A549 (cell line): ENCODE data around the gene TSPO. TPM values are rescaled to one million over a fixed set of nuclear protein-coding genes. Genes with fewer than 3 reads are reported as not detected.

ENCODE experiments used
- ATAC-seq, 2 experiments: fragments of 200-7000 bp in 1 of 2; fragments of >200 bp in 1 of 2; cut with Nextera tagmentation in 1 of 2; cut with Tn5 transposase in 1 of 2; 3 replicates each; pipeline versions ENCODE4 v1.8.0 to v1.9.1; 2018 to 2020; ENCODE audit warnings: mild to moderate bottlenecking in 1 of 2, moderate library complexity in 1 of 2
- CTCF ChIA-PET: fragments of 300-600 bp; sonication (Branson Sonifier 250); formaldehyde crosslinking; extraction: SDS; loops from one replicate; lab custom pipeline; 2021; ENCODE audit warnings: antibody characterized with exemption, inconsistent platforms; lab: Yijun Ruan, JAX
- POLR2A ChIA-PET: fragments of 350-600 bp; formaldehyde crosslinking; extraction: SDS; loops from one replicate; lab custom pipeline; 2021; ENCODE audit warnings: antibody characterized with exemption, inconsistent platforms; lab: Yijun Ruan, JAX
- DNase-seq, 2 experiments: peaks; one replicate each; pipeline versions ENCODE4 v3.0.0 to v3.0.0-alpha.2; 2011 to 2016; ENCODE audit warnings: low read depth in 1 of 2, low spot score in 1 of 2
- FAIRE-seq: peaks from 2 replicates; lab custom pipeline; 2011; peaks lifted over from hg19 to GRCh38; lab: Jason Lieb, UNC
- H3K27ac ChIP-seq, 2 experiments: fragments of >200 bp; sonication (Bioruptor Twin); formaldehyde crosslinking; 3 replicates each; pipeline ENCODE4 v1.5.1; 2016 to 2017
- H3K4me1 ChIP-seq: fragments of >200 bp; sonication (Bioruptor Twin); formaldehyde crosslinking; 3 replicates; pipeline ENCODE4 v1.6.1; 2016
- H3K4me2 ChIP-seq: fragments of >200 bp; sonication (Bioruptor Twin); formaldehyde crosslinking; 3 replicates; pipeline ENCODE4 v1.6.1; 2016
- H3K4me3 ChIP-seq: fragments of >200 bp; sonication (Bioruptor Twin); formaldehyde crosslinking; 3 replicates; pipeline ENCODE4 v1.5.1; 2016
- H3K9me3 ChIP-seq: fragments of >200 bp; sonication (Bioruptor Twin); formaldehyde crosslinking; 3 replicates; pipeline ENCODE4 v1.6.1; 2016
- CHD2 ChIP-seq: fragments of 150-350 bp; IDR thresholded peaks from 2 replicates; pipeline ENCODE4 v1.6.1; 2014; ENCODE audit warnings: low read length; ENCODE audit not compliant: partially characterized antibody
- EHMT2 ChIP-seq: fragments of 200-600 bp; sonication (generic); IDR thresholded peaks from 2 replicates; pipeline ENCODE4 v1.6.1; 2016; ENCODE audit warnings: antibody characterized with exemption, low read depth, mild to moderate bottlenecking, moderate library complexity
- FOXS1 ChIP-seq: fragments of 250-450 bp; sonication (Bioruptor Pico); IDR thresholded peaks from 2 replicates; pipeline ENCODE4 v1.5.0; 2020; ENCODE audit warnings: mild to moderate bottlenecking, moderate library complexity
- HEYL ChIP-seq: fragments of 250-450 bp; sonication (Bioruptor Pico); IDR thresholded peaks from 2 replicates; pipeline ENCODE4 v1.8.0; 2021; ENCODE audit warnings: mild to moderate bottlenecking, moderate library complexity
- HOXA7 ChIP-seq: fragments of 250-450 bp; sonication (Bioruptor Pico); IDR thresholded peaks from 2 replicates; pipeline ENCODE4 v1.5.0; 2020; ENCODE audit warnings: mild to moderate bottlenecking, moderate library complexity
- JUNB ChIP-seq: fragments of >200 bp; sonication (Bioruptor Twin); formaldehyde crosslinking; IDR thresholded peaks from 2 replicates; pipeline ENCODE4 v1.6.1; 2016
- MAZ ChIP-seq: fragments of 150-350 bp; IDR thresholded peaks from 2 replicates; pipeline ENCODE4 v1.6.1; 2014; ENCODE audit warnings: antibody characterized with exemption, low read depth, low read length, borderline replicate concordance
- NR3C1 ChIP-seq: fragments of >200 bp; sonication (Bioruptor Twin); formaldehyde crosslinking; IDR thresholded peaks from 3 replicates; pipeline ENCODE4 v1.6.1; 2017
- RAD21 ChIP-seq, 2 experiments: fragments of >200 bp in 1 of 2; sonication (Bioruptor Twin) in 1 of 2; formaldehyde crosslinking in 1 of 2; IDR thresholded peaks in 1 of 2; conservative IDR thresholded peaks in 1 of 2; 2 replicates in 1 of 2; 3 replicates in 1 of 2; pipeline ENCODE4 v1.6.1; 2012 to 2018; ENCODE audit warnings: inconsistent platforms in 1 of 2
- RARB ChIP-seq: fragments of 250-450 bp; sonication (Bioruptor Pico); IDR thresholded peaks from 2 replicates; pipeline ENCODE4 v1.8.0; 2021; ENCODE audit warnings: mild to moderate bottlenecking, moderate library complexity
- RCOR1 ChIP-seq: fragments of 150-350 bp; IDR thresholded peaks from 2 replicates; pipeline ENCODE4 v1.6.1; 2014; ENCODE audit warnings: antibody characterized with exemption, low read length, low read depth
- SMC3 ChIP-seq: fragments of >200 bp; sonication (Bioruptor Twin); formaldehyde crosslinking; IDR thresholded peaks from 3 replicates; pipeline ENCODE4 v1.6.1; 2018; ENCODE audit warnings: inconsistent platforms
- TFCP2L1 ChIP-seq: fragments of 250-450 bp; sonication (Bioruptor Pico); IDR thresholded peaks from 2 replicates; pipeline ENCODE4 v1.5.0; 2021; ENCODE audit warnings: mild to moderate bottlenecking
- ZC3H11A ChIP-seq: fragments of 450-650 bp; IDR thresholded peaks from 2 replicates; pipeline ENCODE4 v1.6.1; 2014; ENCODE audit warnings: antibody characterized with exemption, mild to moderate bottlenecking
- ZSCAN20 ChIP-seq: fragments of 250-450 bp; sonication (Bioruptor Pico); IDR thresholded peaks from 2 replicates; pipeline ENCODE4 v1.8.0; 2022; ENCODE audit warnings: mild to moderate bottlenecking, moderate library complexity
- WGBS: methylation state at CpG from one replicate; pipeline ENCODE4 v1.1.6; 2017; ENCODE audit errors: missing lambda C conversion rate; 5-methylcytosine and 5-hydroxymethylcytosine counted together
- polyA plus RNA-seq, 4 experiments: library from polyadenylated mRNA; depleted of rRNA in 3 of 4; stranded (reverse); fragments of >200 nt; fragmentation: RNase III in 1 of 4; extraction: RNeasy Plus Mini Kit Qiagen cat#74134 plus additional on column Dnase treatment in 1 of 4; gene quantifications; 2 replicates in 3 of 4; 3 replicates in 1 of 4; pipeline ENCODE4 v1.2.3, GENCODE V29; 2011 to 2017
- TF ChIP-seq, protein P1 (sequence below): fragments of >200 bp; sonication (Bioruptor Twin); formaldehyde crosslinking; IDR thresholded peaks from 2 replicates; pipeline ENCODE4 v1.6.1; 2016
- TF ChIP-seq, protein P2 (sequence below): IDR thresholded peaks from 2 replicates; pipeline ENCODE4 v1.6.1; 2012
- TF ChIP-seq, protein P3 (sequence below): fragments of >200 bp; sonication (Bioruptor Twin); formaldehyde crosslinking; IDR thresholded peaks from 3 replicates; pipeline ENCODE4 v1.6.1; 2016

The TSPO gene
- polyA plus RNA-seq, 2 of the 4 experiments (the other 2 are of a cell fraction) = 43.2 to 94.4 TPM

DNA sequence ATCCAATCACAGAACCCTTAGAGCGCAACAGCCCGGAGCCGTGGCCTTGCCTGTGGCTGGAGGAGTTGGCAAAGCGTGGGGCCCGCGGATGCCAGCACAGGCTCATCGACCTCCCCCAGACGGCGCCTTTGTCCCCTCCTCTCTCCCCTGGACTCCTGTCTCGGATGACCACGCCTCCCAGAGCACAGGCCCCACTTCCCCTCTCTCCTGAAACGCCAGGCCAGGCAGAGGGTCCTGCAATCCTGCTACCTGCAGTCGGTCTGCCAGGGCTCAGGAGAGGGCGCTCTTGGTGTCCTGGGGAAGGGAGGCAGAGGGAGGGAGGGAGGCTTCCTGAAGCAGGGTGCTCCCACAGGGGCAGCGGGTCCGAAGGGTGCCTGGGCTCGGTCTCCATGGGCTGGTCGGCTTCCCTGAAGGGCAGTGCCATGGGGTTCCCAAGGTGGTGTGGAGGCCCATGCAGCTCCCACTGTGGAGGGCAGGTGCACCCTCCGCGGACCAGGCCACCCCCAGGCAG lies 52.2 kb downstream of the TSPO start:
- DNase-seq (no peak), ATAC-seq (no peak), FAIRE-seq (no peak)
- Histone ChIP-seq H3K4me1 (no peaks in the 10 kb centered on the region), H3K4me3 (no peak overlapping the region), H3K27ac (no peak overlapping the region), H3K4me2 (no peak overlapping the region), H3K9me3 (no peaks in the 10 kb centered on the region)
- ChIA-PET POLR2A (no interaction called here), CTCF (interaction anchor here (0.6 kb wide), 1 partner anchor 14 kb away, joined by 3 read pairs; no protein-coding TSS in a partner anchor)
- TF ChIP-seq CHD2 (no peak), HOXA7 (CRISPR knock-in tag) (no peak)
- WGBS = 89% methylated on average over 10 of the region's 20 CpGs

DNA sequence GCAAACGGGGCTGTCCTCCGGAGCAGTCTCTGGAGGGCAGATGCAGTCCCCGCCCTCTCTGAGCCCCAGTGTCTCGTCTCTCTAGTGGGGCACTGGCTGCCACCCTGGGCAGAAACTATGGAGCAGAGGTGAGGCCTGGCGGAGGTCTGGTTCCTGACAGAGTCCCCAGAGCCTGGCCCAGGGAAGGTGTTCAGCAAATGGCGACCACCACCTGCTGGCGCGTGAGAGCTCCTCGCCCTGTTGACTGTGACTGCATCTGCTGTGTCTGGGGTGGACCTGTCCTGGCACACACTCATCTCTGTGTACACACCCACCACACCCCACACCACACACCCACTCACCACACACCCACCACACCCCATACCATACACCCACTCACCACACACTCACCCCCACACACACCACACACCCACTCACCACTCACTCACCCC lies 53.9 kb downstream of the TSPO start:
- DNase-seq = no peak
- H3K4me1 ChIP-seq = no peaks in the 10 kb centered on the region
- no peak for TF ChIP-seq HEYL
- TF ChIP-seq ZSCAN20 = no peak
- TF ChIP-seq, protein P1, sequence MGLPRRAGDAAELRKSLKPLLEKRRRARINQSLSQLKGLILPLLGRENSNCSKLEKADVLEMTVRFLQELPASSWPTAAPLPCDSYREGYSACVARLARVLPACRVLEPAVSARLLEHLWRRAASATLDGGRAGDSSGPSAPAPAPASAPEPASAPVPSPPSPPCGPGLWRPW = no peak
- TF ChIP-seq JUNB = no peak
- no peak for TF ChIP-seq HOXA7 (CRISPR knock-in tag)
- TF ChIP-seq MAZ = no peak
- TF ChIP-seq ZC3H11A = no peak
- no peak for TF ChIP-seq RCOR1
- no peak for TF ChIP-seq FOXS1 (CRISPR knock-in tag)
- TF ChIP-seq EHMT2 = no peak
- TF ChIP-seq, protein P2, sequence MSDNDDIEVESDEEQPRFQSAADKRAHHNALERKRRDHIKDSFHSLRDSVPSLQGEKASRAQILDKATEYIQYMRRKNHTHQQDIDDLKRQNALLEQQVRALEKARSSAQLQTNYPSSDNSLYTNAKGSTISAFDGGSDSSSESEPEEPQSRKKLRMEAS = no peak
- no peak for TF ChIP-seq NR3C1
- TF ChIP-seq, protein P3, sequence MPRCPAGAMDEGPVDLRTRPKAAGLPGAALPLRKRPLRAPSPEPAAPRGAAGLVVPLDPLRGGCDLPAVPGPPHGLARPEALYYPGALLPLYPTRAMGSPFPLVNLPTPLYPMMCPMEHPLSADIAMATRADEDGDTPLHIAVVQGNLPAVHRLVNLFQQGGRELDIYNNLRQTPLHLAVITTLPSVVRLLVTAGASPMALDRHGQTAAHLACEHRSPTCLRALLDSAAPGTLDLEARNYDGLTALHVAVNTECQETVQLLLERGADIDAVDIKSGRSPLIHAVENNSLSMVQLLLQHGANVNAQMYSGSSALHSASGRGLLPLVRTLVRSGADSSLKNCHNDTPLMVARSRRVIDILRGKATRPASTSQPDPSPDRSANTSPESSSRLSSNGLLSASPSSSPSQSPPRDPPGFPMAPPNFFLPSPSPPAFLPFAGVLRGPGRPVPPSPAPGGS = no peak
- TF ChIP-seq RAD21 (conservative IDR thresholded peaks at IDR 0.05 in 1 of 2, IDR thresholded peaks at IDR 0.05 in 1 of 2) = no peak
- TF ChIP-seq, all 56 proteins: peak for 0
- Histone ChIP-seq H3K27ac (no peak overlapping the region), H3K4me2 (no peak overlapping the region), H3K9me3 (no peaks in the 10 kb centered on the region), H3K4me3 (no peak overlapping the region)
- WGBS = 93% methylated on average over 6 of the region's 9 CpGs
- ChIA-PET CTCF (interaction anchor here (0.6 kb wide), 1 partner anchor 41 kb away, joined by 5 read pairs; no protein-coding TSS in a partner anchor), POLR2A (no interaction called here)
- ATAC-seq (no peak), FAIRE-seq (no peak)

DNA sequence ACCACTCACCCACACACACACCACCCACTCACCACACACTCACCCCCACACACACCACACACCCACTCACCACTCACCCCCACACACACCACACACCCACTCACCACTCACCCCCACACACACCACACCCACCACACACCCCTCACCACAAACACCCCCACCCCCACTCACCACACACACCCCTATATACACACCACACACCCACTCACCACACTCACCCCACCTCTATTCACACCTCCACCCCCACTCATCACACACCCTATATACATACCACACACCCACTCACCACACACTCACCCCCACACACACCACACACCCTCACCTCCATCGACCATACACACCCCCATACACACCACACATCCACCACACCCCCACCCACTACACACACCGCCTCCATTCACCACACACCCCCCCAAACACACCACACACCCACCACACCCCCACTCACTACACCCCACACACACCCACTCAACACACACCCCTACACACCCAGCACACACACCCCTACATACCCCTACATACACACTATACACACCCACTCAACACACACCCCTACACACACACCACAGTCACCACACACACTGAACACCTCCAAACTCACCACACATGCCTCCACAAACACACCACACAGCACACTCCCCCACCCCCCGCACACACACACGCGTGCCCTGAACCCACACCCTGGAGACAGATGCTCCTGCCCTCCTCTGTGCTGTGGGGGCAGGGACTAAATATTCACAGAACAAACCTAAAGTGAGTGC lies 54.6 kb downstream of the TSPO start:
- DNase-seq (no peak), FAIRE-seq (no peak), ATAC-seq (no peak)
- TF ChIP-seq TFCP2L1 (CRISPR knock-in tag) (no peak), HEYL (no peak), ZSCAN20 (no peak), SMC3 (no peak), NR3C1 (no peak), RARB (CRISPR knock-in tag) (no peak)
- TF ChIP-seq, protein P2 = no peak
- no peak overlapping the region for H3K27ac ChIP-seq
- no peak overlapping the region for H3K4me3 ChIP-seq
- ChIA-PET POLR2A (no interaction called here), CTCF (no interaction called here)
- no peaks in the 10 kb centered on the region for H3K4me1 ChIP-seq
- no peaks in the 10 kb centered on the region for H3K9me3 ChIP-seq
- 60% methylated on average over 2 of the region's 5 CpGs for WGBS
- H3K4me2 ChIP-seq = no peak overlapping the region
